Endodermal cell (in vitro differentiated cells): ENCODE results near the gene TLCD3B. TPM values are rescaled to one million over a fixed set of nuclear protein-coding genes. Genes with fewer than 3 reads are reported as not detected.

Source experiments
- DNase-seq: peaks from one replicate; pipeline ENCODE4 v3.0.0-alpha.2; 2017
- H3K27ac ChIP-seq: 2 replicates; pipeline ENCODE4 v1.5.1; 2013; ENCODE audit warnings: mild to moderate bottlenecking, low read depth, low read length, moderate library complexity
- H3K27me3 ChIP-seq: 2 replicates; pipeline ENCODE4 v1.6.1; 2013; ENCODE audit warnings: mild to moderate bottlenecking, low read length, moderate library complexity; ENCODE audit not compliant: insufficient read depth, control insufficient read depth, poor library complexity, severe bottlenecking
- H3K36me3 ChIP-seq: 2 replicates; pipeline ENCODE4 v1.7.0; 2013; ENCODE audit warnings: mild to moderate bottlenecking, low read length, moderate library complexity; ENCODE audit not compliant: control insufficient read depth, insufficient read depth
- H3K4me1 ChIP-seq: one replicate; pipeline ENCODE4 v1.7.0; 2013; ENCODE audit warnings: low read length; ENCODE audit not compliant: control insufficient read depth, insufficient read depth
- H3K4me3 ChIP-seq: 2 replicates; pipeline ENCODE4 v1.5.1; 2013; ENCODE audit warnings: mild to moderate bottlenecking, low read length, moderate library complexity
- H3K9ac ChIP-seq: 2 replicates; pipeline ENCODE4 v1.6.1; 2013; ENCODE audit warnings: mild to moderate bottlenecking, low read length, moderate library complexity; ENCODE audit not compliant: poor library complexity, severe bottlenecking; ENCODE audit errors: extremely low read depth
- H3K9me3 ChIP-seq: 2 replicates; pipeline ENCODE4 v1.6.1; 2013; ENCODE audit warnings: mild to moderate bottlenecking, low read length, moderate library complexity; ENCODE audit not compliant: control insufficient read depth
- H3K27ac Mint-ChIP-seq: 2 replicates; pipeline ENCODE4 v1.8.0; 2020; ENCODE audit warnings: mixed read lengths
- H3K27me3 Mint-ChIP-seq: 2 replicates; pipeline ENCODE4 v1.8.0; 2021; ENCODE audit warnings: mild to moderate bottlenecking, mixed read lengths; ENCODE audit not compliant: insufficient read depth
- H3K36me3 Mint-ChIP-seq: 2 replicates; pipeline ENCODE4 v1.8.0; 2020; ENCODE audit warnings: low read depth, mixed read lengths
- H3K4me1 Mint-ChIP-seq: 2 replicates; pipeline ENCODE4 v1.8.0; 2020; ENCODE audit warnings: mixed read lengths
- H3K4me3 Mint-ChIP-seq: 2 replicates; pipeline ENCODE4 v1.8.0; 2020; ENCODE audit warnings: mild to moderate bottlenecking, moderate library complexity, mixed read lengths
- H3K9me3 Mint-ChIP-seq: 2 replicates; pipeline ENCODE4 v1.8.0; 2020; ENCODE audit warnings: mild to moderate bottlenecking, mixed read lengths
- CTCF ChIP-seq: fragments of 200-600 bp; sonication (generic); conservative IDR thresholded peaks from 2 replicates; pipeline ENCODE4 v1.5.0; 2021; ENCODE audit warnings: antibody characterized with exemption, mild to moderate bottlenecking
- WGBS, 2 experiments: methylation state at CpG; one replicate each; pipeline versions ENCODE4 v1.1.5 to v1.1.7; 2013; ENCODE audit warnings: missing lambda C conversion rate in 2 of 2, mixed read lengths in 1 of 2; ENCODE audit not compliant: insufficient coverage in 1 of 2, insufficient read length in 1 of 2; 5-methylcytosine and 5-hydroxymethylcytosine counted together
- total RNA-seq, 2 donors: library from RNA; stranded (reverse); fragmentation: NEBNext Ultra II Directional in 1 of 2; extraction: Animal tissue kit (Norgen Biotek cat#: 25700) in 1 of 2; gene quantifications; 2 replicates in 1 of 2; 3 replicates in 1 of 2; pipeline ENCODE4 v1.2.1, GENCODE V29; 2021

The TLCD3B gene
- total RNA-seq, 2 donors from 2014 or later, result 3.3 to 3.5 TPM

- 1 to 3% methylated on average over 23 to 44 of the region's 44 CpGs for WGBS, 2 experiments
- Mint-ChIP-seq H3K36me3 (peaks cover 45% of the 10 kb centered on the region), H3K27me3 (no peaks in the 10 kb centered on the region), H3K4me3 (peak overlapping the region; percentile 87), H3K9me3 (no peaks in the 10 kb centered on the region), H3K4me1 (peaks cover 18% of the 10 kb centered on the region), H3K27ac (peak overlapping the region; percentile 92)
- H3K9me3 ChIP-seq, result no peaks in the 10 kb centered on the region
- H3K36me3 ChIP-seq, result peaks cover 44% of the 10 kb centered on the region
- H3K27ac ChIP-seq, result peak overlapping the region; percentile 85
- H3K4me3 ChIP-seq, result peak overlapping the region; percentile 82
- H3K9ac ChIP-seq, result peak overlapping the region; percentile 94
- peaks cover 8% of the 10 kb centered on the region for H3K4me1 ChIP-seq
- DNase-seq, result no peak
- TF ChIP-seq CTCF, result no peak
- no peaks in the 10 kb centered on the region for H3K27me3 ChIP-seq
Observed at GRCh38 chr16:30065943-30066760, 35.1 kb upstream of the TLCD3B start.

- no peaks in the 10 kb centered on the region for H3K9me3 Mint-ChIP-seq
- H3K4me3 ChIP-seq, result peak within 1 kb of the TSS; percentile 82
- H3K36me3 ChIP-seq, result peaks cover 36% of the 10 kb centered on the region
- H3K36me3 Mint-ChIP-seq, result peaks cover 41% of the 10 kb centered on the region
- DNase-seq, result peak; percentile 98
- no peaks in the 10 kb centered on the region for H3K27me3 ChIP-seq
- H3K4me1 ChIP-seq, result peaks cover 8% of the 10 kb centered on the region
- H3K9me3 ChIP-seq, result no peaks in the 10 kb centered on the region
- peaks cover 23% of the 10 kb centered on the region for H3K4me1 Mint-ChIP-seq
- H3K27me3 Mint-ChIP-seq, result no peaks in the 10 kb centered on the region
- H3K27ac Mint-ChIP-seq, result peak within 1 kb of the TSS; percentile 98
- peak within 1 kb of the TSS; percentile 94 for H3K9ac ChIP-seq
- 0% methylated on average over 30 to 99 of the region's 99 CpGs for WGBS, 2 experiments
- no peak for TF ChIP-seq CTCF
- H3K27ac ChIP-seq, result peak within 1 kb of the TSS; percentile 95
- peak within 1 kb of the TSS; percentile 87 for H3K4me3 Mint-ChIP-seq
Observed at GRCh38 chr16:30065102-30065942, 34.3 kb upstream of the TLCD3B start, which contains the start of gene ALDOA. ALDOA (plus strand) TSS chr16:30065760; CDS start chr16:30066898, 1,138 bp downstream.

- Histone ChIP-seq H3K4me3 (peak overlapping the region; percentile 82), H3K36me3 (peaks cover 30% of the 10 kb centered on the region), H3K9me3 (no peaks in the 10 kb centered on the region), H3K9ac (peak overlapping the region; percentile 87), H3K27me3 (no peaks in the 10 kb centered on the region), H3K27ac (peak overlapping the region; percentile 95), H3K4me1 (peaks cover 8% of the 10 kb centered on the region)
- TF ChIP-seq CTCF, result no peak
- Mint-ChIP-seq H3K27me3 (no peaks in the 10 kb centered on the region), H3K36me3 (peaks cover 36% of the 10 kb centered on the region), H3K27ac (peak overlapping the region; percentile 98), H3K9me3 (no peaks in the 10 kb centered on the region), H3K4me3 (peak overlapping the region; percentile 87), H3K4me1 (peaks cover 23% of the 10 kb centered on the region)
- 0% methylated on average over 9 to 25 of the region's 25 CpGs for WGBS, 2 experiments
- DNase-seq, result no peak
Observed at GRCh38 chr16:30064729-30065101, 33.6 kb upstream of the TLCD3B start.
